Ovary (tissue), 10 donors: ENCODE results near the gene CNNM2. TPM values are rescaled to one million over a fixed set of nuclear protein-coding genes. Genes with fewer than 3 reads are reported as not detected.
A peak's percentile ranks its signal among the peaks of the same experiment; 100 is the strongest.

Experiments
- DNase-seq, 5 donors: peaks; one replicate each; pipeline ENCODE4 v3.0.0-alpha.2; 2019 to 2020
- H3K27ac ChIP-seq, 2 donors: fragments of 200-600 bp; one replicate each; pipeline versions ENCODE4 v1.5.1 to v1.8.0; 2019 to 2022
- H3K27me3 ChIP-seq: fragments of 200-600 bp; one replicate; pipeline ENCODE4 v1.8.0; 2022
- H3K36me3 ChIP-seq: fragments of 200-600 bp; sonication (generic); one replicate; pipeline ENCODE4 v1.5.1; 2019
- H3K4me1 ChIP-seq: one replicate; pipeline ENCODE4 v1.8.1; 2013; ENCODE audit warnings: mild to moderate bottlenecking, moderate library complexity; ENCODE audit not compliant: insufficient read depth
- H3K4me3 ChIP-seq: fragments of 200-600 bp; sonication (generic); one replicate; pipeline ENCODE4 v1.5.1; 2017
- H3K9me3 ChIP-seq, 2 donors: fragments of 200-600 bp in 1 of 2; sonication (generic) in 1 of 2; one replicate each; pipeline versions ENCODE4 v1.5.1 to v1.8.1; 2013 to 2019; ENCODE audit warnings: mild to moderate bottlenecking in 1 of 2, moderate library complexity in 1 of 2
- CTCF ChIP-seq, 3 donors: fragments of 450-650 bp in 2 of 3; fragments of 200-600 bp in 1 of 3; IDR thresholded peaks; one replicate each; pipeline versions ENCODE4 v1.5.1 to v1.8.0; 2016 to 2022; ENCODE audit warnings: antibody characterized with exemption in 3 of 3, mild to moderate bottlenecking in 1 of 3
- EP300 ChIP-seq: sonication (generic); formaldehyde crosslinking; IDR thresholded peaks from one replicate; pipeline ENCODE4 v1.6.1; 2017; ENCODE audit warnings: antibody characterized with exemption
- POLR2A ChIP-seq: fragments of 450-650 bp; IDR thresholded peaks from one replicate; pipeline ENCODE4 v1.6.1; 2017; ENCODE audit warnings: antibody characterized with exemption, mild to moderate bottlenecking, moderate library complexity
- WGBS, 3 donors: extraction: QIAGEN DNeasy Blood & Tissue Kit in 1 of 3; methylation state at CpG; one replicate each; pipeline versions ENCODE4 v1.1.5 to v1.1.7; 2013 to 2017; 5-methylcytosine and 5-hydroxymethylcytosine counted together
- intact Hi-C, 4 donors: fragments of 100-400 bp; cut with DNase I; formaldehyde crosslinking; loops; one replicate each; pipeline versions ENCODE4 v1.11.0 to v1.15.1; 2022 to 2023
- long read RNA-seq, 3 donors: library from polyadenylated mRNA in 2 of 3; unstranded in 2 of 3; transcript quantifications; one replicate each; pipeline ENCODE4 v2.0.0 and lab custom pipeline, GENCODE V29; 2021 to 2026
- polyA plus RNA-seq, 2 donors: library from polyadenylated mRNA; stranded (reverse); fragments of 200-250 nt in 1 of 2; fragments of 350-450 nt in 1 of 2; fragmentation: Illumina TruSeq in 1 of 2; extraction: RNeasy Lipid Tissue Mini Kit (QIAGEN cat#74804) in 1 of 2; gene quantifications; one replicate each; pipeline ENCODE4 v1.2.3, GENCODE V29; 2013 to 2014
- total RNA-seq, 7 donors: library from RNA; depleted of rRNA in 2 of 7; stranded (reverse); fragments of >200 nt in 2 of 7; fragmentation: NEBNext Ultra II Directional in 3 of 7; extraction: Animal tissue kit (Norgen Biotek cat#: 25700) in 3 of 7; gene quantifications; one replicate each; pipeline versions ENCODE4 v1.1.0 to v1.2.4, GENCODE V29; 2016 to 2023
- donor health status: DM: no; HTN: no; CAD: no; lungs with moderate emphysema.
- donor health status: DM: no; HTN: no; CAD: no.
- donor health status: Bipolar disorder and iron deficiency.
- donor health status: DM: yes; HTN: yes; CAD: no.
- donor health status: DM: no; HTN: no; CAD: no.
- donor health status: DM: yes; HTN: yes; CAD: no.

The CNNM2 gene
- total RNA-seq (10 to 100 TPM in 2 of 7 donors, 1 to 10 TPM in 5; 6.7 to 15.0 (median 8.9) TPM), polyA plus RNA-seq (10 to 100 TPM in 1 of 2 donors, 1 to 10 TPM in 1; 5.4 to 12.6 TPM)
- long read RNA-seq, donor 1, full-length matches to known transcripts: 1 of 5 reads
- long read RNA-seq, donor 1, partial matches to known transcripts: 3 of 5 reads
- long read RNA-seq, donor 1, other reads (novel, unspliced or antisense): 1 of 5 reads
- long read RNA-seq, donor 2, partial matches to known transcripts: 0 of 6 reads
- long read RNA-seq, donor 2, other reads (novel, unspliced or antisense): 5 of 6 reads
- long read RNA-seq, donor 3, full-length matches to known transcripts: 8 of 17 reads
- long read RNA-seq, donor 3, partial matches to known transcripts: 0 of 17 reads
- long read RNA-seq, donor 3, other reads (novel, unspliced or antisense): 9 of 17 reads

GRCh38 chr10:102917962-102918816 lies at the start of gene CNNM2:
CNNM2 (plus strand) TSS chr10:102918294; CDS start chr10:102918481, 187 bp downstream.
- Histone ChIP-seq H3K9me3 (no peaks in the 10 kb centered on the region), H3K36me3 (no peaks in the 10 kb centered on the region), H3K27me3 (no peaks in the 10 kb centered on the region), H3K4me3 (peak within 1 kb of the TSS; percentile 85), H3K27ac (peak within 1 kb of the TSS; percentile 80 to 83), H3K4me1 (peaks cover 4% of the 10 kb centered on the region)
- intact Hi-C loops: loop anchor here (1.0 to 10.0 kb wide), 7 partner anchors 134 to 329 kb away; partner anchors contain the start of gene RPEL1 (in 4 of the 4)
- TF ChIP-seq POLR2A (peak; percentile 37), EP300 (no peak)
- DNase-seq: peak; percentile 99 to 100 (median 100)
- 0 to 1% (median 1%) methylated on average over 80 of the region's 80 CpGs for WGBS, 3 donors

- H3K4me3 ChIP-seq: peak overlapping the region; percentile 61
- H3K27me3 ChIP-seq: no peaks in the 10 kb centered on the region
- no peak for DNase-seq
- peaks cover 2% of the 10 kb centered on the region for H3K4me1 ChIP-seq
- no peaks in the 10 kb centered on the region for H3K36me3 ChIP-seq
- peak overlapping the region in 1 of 2 donors; percentile 21 for H3K27ac ChIP-seq
- intact Hi-C loops: no loop called here
- no peak for TF ChIP-seq CTCF (IDR thresholded peaks at IDR 0.05)
- TF ChIP-seq EP300: no peak
- no peak for TF ChIP-seq POLR2A
- WGBS, 3 donors: 6 to 8% (median 8%) methylated on average over 5 of the region's 5 CpGs
- H3K9me3 ChIP-seq: no peaks in the 10 kb centered on the region
Observed at GRCh38 chr10:102868911-102869257, 49.2 kb upstream of the CNNM2 start.

GRCh38 chr10:102869258-102870198 lies 48.6 kb upstream of the CNNM2 start, which contains the start of gene AS3MT:
AS3MT (plus strand) TSS chr10:102869470; CDS start chr10:102869593, 123 bp downstream.
- WGBS, 3 donors: 5 to 8% (median 6%) methylated on average over 51 to 63 of the region's 63 CpGs
- no peak for TF ChIP-seq POLR2A
- no peak for TF ChIP-seq EP300
- TF ChIP-seq CTCF (IDR thresholded peaks at IDR 0.05): no peak
- Histone ChIP-seq H3K9me3 (no peaks in the 10 kb centered on the region), H3K27ac (peak within 1 kb of the TSS in 1 of 2 donors; percentile 21), H3K4me3 (peak within 1 kb of the TSS; percentile 61), H3K27me3 (no peaks in the 10 kb centered on the region), H3K36me3 (no peaks in the 10 kb centered on the region), H3K4me1 (peaks cover 2% of the 10 kb centered on the region)
- intact Hi-C loops: no loop called here
- DNase-seq: peak; percentile 52 to 75 (median 57)

GRCh38 chr10:102870221-102870620 lies 47.9 kb upstream of the CNNM2 start:
- no peaks in the 10 kb centered on the region for H3K36me3 ChIP-seq
- peak overlapping the region; percentile 61 for H3K4me3 ChIP-seq
- TF ChIP-seq POLR2A (no peak), EP300 (no peak), CTCF (IDR thresholded peaks at IDR 0.05) (no peak)
- peaks cover 2% of the 10 kb centered on the region for H3K4me1 ChIP-seq
- no peaks in the 10 kb centered on the region for H3K27me3 ChIP-seq
- no peak overlapping the region for H3K27ac ChIP-seq
- H3K9me3 ChIP-seq: no peaks in the 10 kb centered on the region
- intact Hi-C loops: no loop called here
- no peak for DNase-seq
- WGBS, 3 donors: 85 to 88% (median 88%) methylated on average over 10 of the region's 10 CpGs
